Measurements from ENCODE around the gene PRKN.

GRCh38 chr6:162156146-162156545, 571.4 kb downstream of the PRKN start:
- TF ChIP-seq EZH2phosphoT487 (IDR thresholded peaks at IDR 0.05; ENCODE audit: insufficient read depth, low read depth) = no peak
- no peak for TF ChIP-seq EZH2 (IDR thresholded peaks at IDR 0.05; ENCODE audit: insufficient read depth, poor library complexity, severe bottlenecking)
